A549 (cell line): ENCODE results near the gene FAF1. TPM values are rescaled to one million over a fixed set of nuclear protein-coding genes. Genes with fewer than 3 reads are reported as not detected.

Experiments used
- ATAC-seq, 2 experiments: fragments of 200-7000 bp in 1 of 2; fragments of >200 bp in 1 of 2; cut with Nextera tagmentation in 1 of 2; cut with Tn5 transposase in 1 of 2; 3 replicates each; pipeline versions ENCODE4 v1.8.0 to v1.9.1; 2018 to 2020; ENCODE audit warnings: mild to moderate bottlenecking in 1 of 2, moderate library complexity in 1 of 2
- CTCF ChIA-PET: fragments of 300-600 bp; sonication (Branson Sonifier 250); formaldehyde crosslinking; extraction: SDS; loops from one replicate; lab custom pipeline; 2021; ENCODE audit warnings: antibody characterized with exemption, inconsistent platforms; lab: Yijun Ruan, JAX
- POLR2A ChIA-PET: fragments of 350-600 bp; formaldehyde crosslinking; extraction: SDS; loops from one replicate; lab custom pipeline; 2021; ENCODE audit warnings: antibody characterized with exemption, inconsistent platforms; lab: Yijun Ruan, JAX
- DNase-seq, 2 experiments: peaks; one replicate each; pipeline versions ENCODE4 v3.0.0 to v3.0.0-alpha.2; 2011 to 2016; ENCODE audit warnings: low read depth in 1 of 2, low spot score in 1 of 2
- FAIRE-seq: peaks from 2 replicates; lab custom pipeline; 2011; peaks lifted over from hg19 to GRCh38; lab: Jason Lieb, UNC
- H3K27ac ChIP-seq, 2 experiments: fragments of >200 bp; sonication (Bioruptor Twin); formaldehyde crosslinking; 3 replicates each; pipeline ENCODE4 v1.5.1; 2016 to 2017
- H3K4me1 ChIP-seq: fragments of >200 bp; sonication (Bioruptor Twin); formaldehyde crosslinking; 3 replicates; pipeline ENCODE4 v1.6.1; 2016
- H3K4me2 ChIP-seq: fragments of >200 bp; sonication (Bioruptor Twin); formaldehyde crosslinking; 3 replicates; pipeline ENCODE4 v1.6.1; 2016
- H3K4me3 ChIP-seq: fragments of >200 bp; sonication (Bioruptor Twin); formaldehyde crosslinking; 3 replicates; pipeline ENCODE4 v1.5.1; 2016
- H3K9me3 ChIP-seq: fragments of >200 bp; sonication (Bioruptor Twin); formaldehyde crosslinking; 3 replicates; pipeline ENCODE4 v1.6.1; 2016
- BHLHE40 ChIP-seq: IDR thresholded peaks from 2 replicates; pipeline ENCODE4 v1.6.1; 2012; ENCODE audit warnings: low read depth, low read length, inconsistent platforms
- CEBPB ChIP-seq, 2 experiments: fragments of >200 bp in 1 of 2; sonication (Bioruptor Twin) in 1 of 2; formaldehyde crosslinking in 1 of 2; IDR thresholded peaks; 2 replicates each; pipeline ENCODE4 v1.6.1; 2012 to 2016
- E2F6 ChIP-seq: IDR thresholded peaks from 2 replicates; pipeline ENCODE4 v1.6.1; 2012; ENCODE audit warnings: low read depth, borderline replicate concordance
- EHF ChIP-seq: fragments of 250-450 bp; sonication (Bioruptor Pico); IDR thresholded peaks from 2 replicates; pipeline ENCODE4 v1.5.0; 2020; ENCODE audit warnings: mild to moderate bottlenecking
- ELK1 ChIP-seq: fragments of 150-350 bp; IDR thresholded peaks from 2 replicates; pipeline ENCODE4 v1.6.1; 2014; ENCODE audit warnings: low read depth, mild to moderate bottlenecking, low read length
- FOXS1 ChIP-seq: fragments of 250-450 bp; sonication (Bioruptor Pico); IDR thresholded peaks from 2 replicates; pipeline ENCODE4 v1.5.0; 2020; ENCODE audit warnings: mild to moderate bottlenecking, moderate library complexity
- GATA3 ChIP-seq: IDR thresholded peaks from 2 replicates; pipeline ENCODE4 v1.6.1; 2012; ENCODE audit warnings: borderline replicate concordance
- HMGXB4 ChIP-seq: fragments of 250-450 bp; sonication (Bioruptor Pico); IDR thresholded peaks from 2 replicates; pipeline ENCODE4 v1.5.0; 2021; ENCODE audit warnings: mild to moderate bottlenecking, moderate library complexity, borderline replicate concordance
- HOXB5 ChIP-seq: fragments of 250-450 bp; sonication (Bioruptor Pico); IDR thresholded peaks from 2 replicates; pipeline ENCODE4 v1.5.0; 2020; ENCODE audit warnings: mild to moderate bottlenecking, moderate library complexity
- JUN ChIP-seq, 2 experiments: fragments of >200 bp; sonication (Bioruptor Twin); formaldehyde crosslinking; IDR thresholded peaks; 2 replicates in 1 of 2; 3 replicates in 1 of 2; pipeline ENCODE4 v1.6.1; 2016 to 2017
- MAZ ChIP-seq: fragments of 150-350 bp; IDR thresholded peaks from 2 replicates; pipeline ENCODE4 v1.6.1; 2014; ENCODE audit warnings: antibody characterized with exemption, low read depth, low read length, borderline replicate concordance
- NFE2L2 ChIP-seq: fragments of 150-350 bp; conservative IDR thresholded peaks from 2 replicates; pipeline ENCODE4 v1.6.1; 2014; ENCODE audit warnings: low read length
- PHF8 ChIP-seq: fragments of 200-600 bp; sonication (generic); IDR thresholded peaks from 2 replicates; pipeline ENCODE4 v1.6.1; 2016; ENCODE audit warnings: low read depth, mild to moderate bottlenecking, antibody characterized with exemption, moderate library complexity, borderline replicate concordance
- POLR2AphosphoS2 ChIP-seq: conservative IDR thresholded peaks from 2 replicates; pipeline ENCODE4 v1.6.1; 2012; ENCODE audit warnings: low read length, improper control_type of control experiment, inconsistent platforms
- RAD21 ChIP-seq, 2 experiments: fragments of >200 bp in 1 of 2; sonication (Bioruptor Twin) in 1 of 2; formaldehyde crosslinking in 1 of 2; IDR thresholded peaks in 1 of 2; conservative IDR thresholded peaks in 1 of 2; 2 replicates in 1 of 2; 3 replicates in 1 of 2; pipeline ENCODE4 v1.6.1; 2012 to 2018; ENCODE audit warnings: inconsistent platforms in 1 of 2
- RARB ChIP-seq: fragments of 250-450 bp; sonication (Bioruptor Pico); IDR thresholded peaks from 2 replicates; pipeline ENCODE4 v1.8.0; 2021; ENCODE audit warnings: mild to moderate bottlenecking, moderate library complexity
- RCOR1 ChIP-seq: fragments of 150-350 bp; IDR thresholded peaks from 2 replicates; pipeline ENCODE4 v1.6.1; 2014; ENCODE audit warnings: antibody characterized with exemption, low read length, low read depth
- REST ChIP-seq: fragments of 200-600 bp; sonication (generic); IDR thresholded peaks from 2 replicates; pipeline ENCODE4 v1.6.1; 2016; ENCODE audit warnings: antibody characterized with exemption, mild to moderate bottlenecking, moderate library complexity
- RFX5 ChIP-seq: fragments of 450-650 bp; IDR thresholded peaks from 2 replicates; pipeline ENCODE4 v1.7.1; 2014; ENCODE audit warnings: antibody characterized with exemption, mild to moderate bottlenecking, moderate library complexity
- TP53 ChIP-seq: fragments of 250-450 bp; sonication (Bioruptor Pico); IDR thresholded peaks from 2 replicates; pipeline ENCODE4 v1.5.0; 2021; ENCODE audit warnings: mild to moderate bottlenecking, moderate library complexity
- ZC3H11A ChIP-seq: fragments of 450-650 bp; IDR thresholded peaks from 2 replicates; pipeline ENCODE4 v1.6.1; 2014; ENCODE audit warnings: antibody characterized with exemption, mild to moderate bottlenecking
- ZFP36 ChIP-seq: fragments of 450-650 bp; IDR thresholded peaks from 2 replicates; pipeline ENCODE4 v1.6.1; 2014; ENCODE audit warnings: borderline replicate concordance; ENCODE audit not compliant: partially characterized antibody
- ZSCAN20 ChIP-seq: fragments of 250-450 bp; sonication (Bioruptor Pico); IDR thresholded peaks from 2 replicates; pipeline ENCODE4 v1.8.0; 2022; ENCODE audit warnings: mild to moderate bottlenecking, moderate library complexity
- WGBS: methylation state at CpG from one replicate; pipeline ENCODE4 v1.1.6; 2017; ENCODE audit errors: missing lambda C conversion rate; 5-methylcytosine and 5-hydroxymethylcytosine counted together
- polyA plus RNA-seq, 4 experiments: library from polyadenylated mRNA; depleted of rRNA in 3 of 4; stranded (reverse); fragments of >200 nt; fragmentation: RNase III in 1 of 4; extraction: RNeasy Plus Mini Kit Qiagen cat#74134 plus additional on column Dnase treatment in 1 of 4; gene quantifications; 2 replicates in 3 of 4; 3 replicates in 1 of 4; pipeline ENCODE4 v1.2.3, GENCODE V29; 2011 to 2017
- TF ChIP-seq, protein P1 (sequence below): IDR thresholded peaks from 2 replicates; pipeline ENCODE4 v1.6.1; 2012

FAF1 gene
- polyA plus RNA-seq, 2 of the 4 experiments (the other 2 are of a cell fraction) = 31.7 to 46.2 TPM

GRCh38 chr1:50902419-50902818 lies 57.6 kb downstream of the FAF1 start:
- no peak for TF ChIP-seq HOXB5 (CRISPR knock-in tag)
- no peak for TF ChIP-seq MAZ
- no peak for TF ChIP-seq CEBPB (IDR thresholded peaks at IDR 0.05)
- TF ChIP-seq ZFP36 = no peak
- no peak for TF ChIP-seq RFX5
- no peak for TF ChIP-seq HMGXB4 (CRISPR knock-in tag)
- TF ChIP-seq FOXS1 (CRISPR knock-in tag) = no peak
- TF ChIP-seq BHLHE40 = no peak
- no peak for TF ChIP-seq GATA3
- TF ChIP-seq ZSCAN20 (CRISPR knock-in tag) = no peak
- TF ChIP-seq JUN (IDR thresholded peaks at IDR 0.05) = no peak
- no peak for TF ChIP-seq POLR2AphosphoS2
- TF ChIP-seq TP53 (CRISPR knock-in tag) = no peak
- no peak for TF ChIP-seq RCOR1
- TF ChIP-seq RAD21 (conservative IDR thresholded peaks at IDR 0.05 in 1 of 2, IDR thresholded peaks at IDR 0.05 in 1 of 2) = no peak
- no peak for TF ChIP-seq RARB (CRISPR knock-in tag)
- TF ChIP-seq PHF8 = no peak
- no peak for TF ChIP-seq NFE2L2
- no peak for TF ChIP-seq ELK1
- TF ChIP-seq, protein P1, sequence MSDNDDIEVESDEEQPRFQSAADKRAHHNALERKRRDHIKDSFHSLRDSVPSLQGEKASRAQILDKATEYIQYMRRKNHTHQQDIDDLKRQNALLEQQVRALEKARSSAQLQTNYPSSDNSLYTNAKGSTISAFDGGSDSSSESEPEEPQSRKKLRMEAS = no peak
- no peak overlapping the region for H3K4me2 ChIP-seq
- no peaks in the 10 kb centered on the region for H3K4me1 ChIP-seq
- no peak overlapping the region for H3K4me3 ChIP-seq
- ChIA-PET POLR2A (no interaction called here), CTCF (no interaction called here)
- no peak overlapping the region for H3K27ac ChIP-seq
- ATAC-seq = no peak
- H3K9me3 ChIP-seq = no peaks in the 10 kb centered on the region
- FAIRE-seq = no peak
- 94% methylated on average over 1 of the region's 1 CpG for WGBS
- no peak for DNase-seq

DNA sequence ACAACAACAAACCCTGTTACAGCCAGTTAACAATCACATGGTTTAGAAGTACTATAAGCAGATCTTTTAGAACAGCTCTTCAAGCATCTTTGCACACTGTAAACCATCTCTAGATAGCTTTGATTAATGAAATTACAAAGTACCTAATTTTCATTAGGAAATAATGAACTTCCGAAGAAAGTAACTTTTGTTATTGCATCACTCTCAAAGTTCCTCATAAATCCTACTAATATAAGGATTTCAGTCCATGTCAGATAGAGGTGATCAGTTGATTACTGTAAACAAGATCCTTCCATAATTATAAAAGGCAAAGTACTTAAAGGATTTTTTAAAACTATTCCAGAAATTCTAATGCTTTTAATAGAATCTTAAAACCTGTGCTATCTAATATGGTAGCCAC lies 58.2 kb downstream of the FAF1 start:
- Histone ChIP-seq H3K4me2 (no peak overlapping the region), H3K9me3 (no peaks in the 10 kb centered on the region), H3K4me1 (no peaks in the 10 kb centered on the region), H3K4me3 (no peak overlapping the region), H3K27ac (no peak overlapping the region)
- ChIA-PET CTCF (interaction anchor here (0.7 kb wide), 1 partner anchor 287 kb away, joined by 3 read pairs; no protein-coding TSS in a partner anchor), POLR2A (no interaction called here)
- TF ChIP-seq HMGXB4 (CRISPR knock-in tag) (no peak), REST (no peak), E2F6 (no peak), MAZ (no peak), EHF (CRISPR knock-in tag) (no peak), ZC3H11A (no peak)
- DNase-seq (no peak), FAIRE-seq (no peak), ATAC-seq (no peak)
- WGBS = 0% methylated on average over 1 of the region's 1 CpG
